Stimulated activated memory B cell treated with anti-CD40 and anti-IgM and Interleukin-4, amounts not matched to agents 10 μg/mL and 1 μg/mL and 100 μg/mL, for 72 hours (primary cell): Measurements from ENCODE around the gene NHSL1.

Experiments used
- ATAC-seq: fragments of 150-1000 bp; cut with Tn5 transposase; 2 replicates; pipeline ENCODE4 v1.10.0; 2021
- H3K27ac Mint-ChIP-seq: one replicate; pipeline ENCODE4 v1.8.0; 2022; ENCODE audit warnings: mild to moderate bottlenecking, mixed read lengths
- H3K27me3 Mint-ChIP-seq: one replicate; pipeline ENCODE4 v1.8.0; 2022; ENCODE audit warnings: mixed read lengths
- H3K36me3 Mint-ChIP-seq: one replicate; pipeline ENCODE4 v1.8.0; 2022; ENCODE audit warnings: mixed read lengths
- H3K4me1 Mint-ChIP-seq: one replicate; pipeline ENCODE4 v1.8.0; 2022; ENCODE audit warnings: mixed read lengths
- H3K4me3 Mint-ChIP-seq: one replicate; pipeline ENCODE4 v1.8.0; 2022; ENCODE audit warnings: mild to moderate bottlenecking, moderate library complexity, mixed read lengths
- H3K9me3 Mint-ChIP-seq: one replicate; pipeline ENCODE4 v1.8.0; 2022; ENCODE audit warnings: mixed read lengths

Gene NHSL1

DNA sequence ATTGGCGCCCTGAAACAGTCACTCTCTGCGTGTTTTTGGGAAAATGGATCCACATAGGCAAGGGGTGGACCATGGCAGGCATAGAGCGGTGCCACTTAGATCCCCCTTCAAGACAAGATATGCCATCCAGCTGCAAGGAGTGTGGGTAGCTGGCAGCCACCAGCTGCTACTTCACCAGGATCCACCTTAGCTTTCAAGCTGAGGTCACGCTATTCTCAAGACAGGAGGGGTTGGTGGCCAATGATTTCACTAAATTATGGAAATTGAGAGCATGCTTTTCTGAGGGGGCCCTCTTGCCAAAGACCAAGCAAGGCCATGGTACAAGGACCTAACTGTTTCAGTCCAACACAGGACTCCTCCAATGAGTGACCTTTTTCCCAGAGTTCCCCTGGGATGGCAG lies 78.9 kb downstream of the NHSL1 start:
- Mint-ChIP-seq H3K36me3 (peaks cover 35% of the 10 kb centered on the region), H3K9me3 (peaks cover 3% of the 10 kb centered on the region), H3K4me1 (no peaks in the 10 kb centered on the region), H3K27ac (no peak overlapping the region), H3K4me3 (no peak overlapping the region), H3K27me3 (no peaks in the 10 kb centered on the region)
- no peak for ATAC-seq

DNA sequence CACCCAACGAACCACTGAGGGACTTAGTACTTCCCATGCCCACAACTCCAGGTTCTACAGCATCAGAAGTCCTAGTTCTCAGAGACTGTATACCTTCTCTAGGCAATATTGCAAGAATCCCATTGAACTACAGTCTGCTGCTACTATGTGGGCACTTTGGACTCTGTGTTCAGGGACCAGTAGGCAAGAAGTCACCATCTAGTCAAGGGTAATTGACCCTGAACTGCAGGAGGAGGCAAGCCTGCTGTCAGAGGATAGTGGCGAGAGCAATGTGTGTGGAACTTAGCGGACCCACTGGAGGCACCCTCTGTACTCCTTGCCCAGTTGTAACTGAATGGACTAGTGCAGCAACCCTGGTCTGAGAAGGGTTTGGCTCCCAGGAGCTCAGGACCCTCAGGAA lies 79.5 kb downstream of the NHSL1 start:
- H3K9me3 Mint-ChIP-seq: peaks cover 3% of the 10 kb centered on the region
- no peak overlapping the region for H3K27ac Mint-ChIP-seq
- ATAC-seq: no peak
- H3K27me3 Mint-ChIP-seq: no peaks in the 10 kb centered on the region
- peaks cover 40% of the 10 kb centered on the region for H3K36me3 Mint-ChIP-seq
- no peak overlapping the region for H3K4me3 Mint-ChIP-seq
- no peaks in the 10 kb centered on the region for H3K4me1 Mint-ChIP-seq

DNA sequence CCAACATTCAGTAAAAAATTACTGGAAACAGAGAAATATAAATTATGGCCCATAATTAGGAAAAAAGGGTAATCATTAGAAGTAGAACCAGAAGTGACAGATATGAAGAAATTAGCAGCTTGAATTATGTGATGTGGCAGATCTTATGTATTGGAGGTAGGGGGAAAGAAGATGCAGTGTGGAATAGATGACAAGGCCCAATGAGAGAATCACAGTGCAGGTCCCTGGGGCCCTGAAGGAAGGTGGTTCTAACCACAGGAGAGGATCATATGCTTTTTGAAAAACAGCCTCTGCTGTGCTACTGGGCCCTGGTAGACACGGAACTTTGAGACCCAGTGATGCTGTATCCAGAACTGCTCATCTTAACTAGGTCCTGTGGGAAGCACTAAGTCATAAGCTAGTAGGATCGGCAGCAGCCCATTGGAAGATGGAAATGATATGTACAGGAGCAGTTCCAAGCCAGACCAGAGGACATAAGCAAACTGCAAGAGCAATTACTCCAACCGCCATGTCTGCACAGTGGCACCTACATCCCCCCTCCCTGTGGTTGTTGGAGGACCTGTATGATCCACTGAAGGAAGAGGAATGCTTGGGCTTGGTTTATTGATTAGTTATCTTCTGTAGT lies 81.1 kb downstream of the NHSL1 start:
- Mint-ChIP-seq H3K9me3 (peaks cover 3% of the 10 kb centered on the region), H3K36me3 (peaks cover 50% of the 10 kb centered on the region), H3K27ac (no peak overlapping the region), H3K4me1 (no peaks in the 10 kb centered on the region), H3K4me3 (no peak overlapping the region), H3K27me3 (no peaks in the 10 kb centered on the region)
- no peak for ATAC-seq

DNA sequence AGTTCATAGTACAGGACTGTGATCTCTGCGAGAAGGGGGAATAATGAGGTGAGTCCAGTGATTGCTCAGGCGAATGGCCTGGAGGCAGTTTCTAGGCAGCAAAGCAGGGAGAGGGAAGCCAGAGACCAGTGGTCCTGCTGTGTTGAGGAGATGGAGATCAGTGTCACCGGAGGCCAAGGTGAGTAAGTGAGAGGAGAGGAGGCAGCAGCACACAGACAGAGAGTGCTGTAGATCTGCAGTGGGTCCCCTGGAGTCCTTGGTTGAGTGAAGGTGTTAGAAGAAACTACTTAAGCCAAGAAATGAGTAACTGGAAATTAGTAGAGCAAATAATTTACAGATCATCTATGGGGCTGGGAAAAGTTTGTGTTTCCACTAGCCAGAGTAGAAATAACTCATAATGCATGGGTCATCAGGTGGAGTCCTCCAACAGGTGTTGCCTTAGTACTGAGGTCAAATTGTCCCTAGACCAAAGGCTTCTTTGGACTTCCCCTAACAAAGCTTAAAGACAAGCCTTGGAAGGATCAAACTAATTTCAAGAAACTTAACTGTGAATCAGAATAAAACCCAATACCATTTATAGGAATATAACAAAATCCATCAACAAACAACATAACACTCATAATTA lies 81.7 kb downstream of the NHSL1 start:
- Mint-ChIP-seq H3K4me1 (no peaks in the 10 kb centered on the region), H3K36me3 (peaks cover 51% of the 10 kb centered on the region), H3K27ac (no peak overlapping the region), H3K4me3 (no peak overlapping the region), H3K27me3 (no peaks in the 10 kb centered on the region), H3K9me3 (peaks cover 3% of the 10 kb centered on the region)
- peak; percentile 47 for ATAC-seq

DNA sequence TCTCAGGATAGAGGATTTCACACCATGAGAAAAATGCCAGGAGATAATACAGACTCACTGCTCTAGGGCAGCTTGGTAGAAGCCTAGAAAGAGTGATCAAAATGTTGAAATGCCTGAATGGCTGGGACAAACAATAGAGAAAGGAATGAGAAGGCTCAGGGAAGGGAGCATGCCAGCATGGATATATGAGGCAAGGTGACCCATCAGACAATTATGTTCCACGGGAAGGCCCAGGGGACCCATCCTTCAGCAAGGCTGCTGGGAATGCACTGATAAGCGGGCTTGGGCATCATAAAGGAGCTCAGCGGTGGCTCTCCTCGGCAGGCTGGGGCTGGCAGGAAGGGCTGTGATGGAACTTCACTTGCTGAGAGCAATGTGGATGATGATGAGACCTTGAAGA lies 83.1 kb downstream of the NHSL1 start:
- H3K4me1 Mint-ChIP-seq: peaks cover 4% of the 10 kb centered on the region

DNA sequence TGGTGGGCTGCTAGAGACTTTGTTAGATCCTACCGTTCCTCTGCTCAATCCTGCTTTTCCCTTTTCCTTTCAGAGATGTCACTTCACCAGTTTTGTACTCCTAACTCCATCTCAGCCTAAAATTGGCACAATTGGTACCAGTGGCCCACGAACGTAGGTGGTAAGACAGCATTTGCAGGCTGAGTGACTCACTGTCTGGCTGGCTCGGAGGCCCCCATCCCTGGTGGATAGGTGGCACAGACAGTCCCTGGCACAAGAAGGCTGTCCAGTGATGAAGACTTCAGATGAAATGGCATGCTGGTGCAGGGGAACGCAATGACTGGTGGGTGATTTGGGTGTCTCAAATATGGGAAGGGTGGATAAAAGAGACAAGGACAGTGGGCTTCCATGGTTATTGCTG lies 84.2 kb downstream of the NHSL1 start:
- Mint-ChIP-seq H3K27ac (no peak overlapping the region), H3K27me3 (no peaks in the 10 kb centered on the region), H3K9me3 (peaks cover 3% of the 10 kb centered on the region), H3K4me1 (peaks cover 8% of the 10 kb centered on the region), H3K36me3 (peaks cover 70% of the 10 kb centered on the region), H3K4me3 (no peak overlapping the region)
- ATAC-seq: no peak

More for the DNA sequence above, 83.1 kb downstream of the NHSL1 start:
- ATAC-seq: no peak
- H3K27me3 Mint-ChIP-seq: no peaks in the 10 kb centered on the region
- no peak overlapping the region for H3K27ac Mint-ChIP-seq
- H3K4me3 Mint-ChIP-seq: no peak overlapping the region
- peaks cover 61% of the 10 kb centered on the region for H3K36me3 Mint-ChIP-seq
- peaks cover 3% of the 10 kb centered on the region for H3K9me3 Mint-ChIP-seq

DNA sequence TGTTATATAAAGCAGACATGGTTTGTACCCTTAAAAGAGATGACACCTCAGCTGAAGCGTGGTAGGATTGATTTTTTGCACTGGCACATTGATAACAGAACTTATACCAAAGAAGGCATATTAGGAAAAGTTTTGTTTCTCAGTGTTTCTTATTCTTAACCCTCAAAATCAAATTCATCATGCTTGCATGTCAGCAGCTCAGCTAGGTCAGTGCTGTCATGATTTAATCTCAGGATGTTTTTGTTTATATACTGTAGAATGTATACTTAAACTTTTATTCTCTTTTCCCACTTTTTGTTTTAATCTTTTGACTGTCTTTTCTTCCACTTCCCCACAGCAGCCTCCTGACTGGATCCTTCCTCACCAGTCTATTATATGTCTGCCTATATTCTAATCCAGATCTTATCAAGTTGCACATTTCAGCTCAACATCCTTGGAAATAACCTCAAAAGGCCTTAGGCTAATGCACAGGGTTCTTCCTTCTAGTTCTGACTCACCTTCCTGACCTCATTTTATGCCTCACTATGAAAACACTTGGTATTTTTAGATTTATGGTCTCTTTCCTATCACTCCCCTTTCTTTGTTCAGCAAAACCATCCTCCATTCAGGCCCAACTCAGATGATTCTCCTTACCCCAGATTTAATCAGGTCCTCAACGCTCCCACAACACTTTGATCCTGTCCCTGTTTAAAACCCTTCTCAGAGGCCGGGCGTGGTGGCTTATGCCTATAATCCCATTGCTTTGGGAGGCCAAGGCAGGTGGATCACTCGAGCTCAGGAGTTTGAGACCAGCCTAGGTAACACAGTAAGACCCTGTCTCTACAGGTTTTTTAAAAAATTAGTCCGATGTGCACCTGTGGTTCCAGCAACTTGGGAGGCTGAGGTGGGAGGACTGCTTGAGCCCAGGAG lies 88.1 kb downstream of the NHSL1 start:
- no peaks in the 10 kb centered on the region for H3K27me3 Mint-ChIP-seq
- no peaks in the 10 kb centered on the region for H3K9me3 Mint-ChIP-seq
- H3K27ac Mint-ChIP-seq: no peak overlapping the region
- H3K4me3 Mint-ChIP-seq: no peak overlapping the region
- ATAC-seq: peak; percentile 55
- peaks cover 8% of the 10 kb centered on the region for H3K4me1 Mint-ChIP-seq
- H3K36me3 Mint-ChIP-seq: peaks cover 69% of the 10 kb centered on the region

DNA sequence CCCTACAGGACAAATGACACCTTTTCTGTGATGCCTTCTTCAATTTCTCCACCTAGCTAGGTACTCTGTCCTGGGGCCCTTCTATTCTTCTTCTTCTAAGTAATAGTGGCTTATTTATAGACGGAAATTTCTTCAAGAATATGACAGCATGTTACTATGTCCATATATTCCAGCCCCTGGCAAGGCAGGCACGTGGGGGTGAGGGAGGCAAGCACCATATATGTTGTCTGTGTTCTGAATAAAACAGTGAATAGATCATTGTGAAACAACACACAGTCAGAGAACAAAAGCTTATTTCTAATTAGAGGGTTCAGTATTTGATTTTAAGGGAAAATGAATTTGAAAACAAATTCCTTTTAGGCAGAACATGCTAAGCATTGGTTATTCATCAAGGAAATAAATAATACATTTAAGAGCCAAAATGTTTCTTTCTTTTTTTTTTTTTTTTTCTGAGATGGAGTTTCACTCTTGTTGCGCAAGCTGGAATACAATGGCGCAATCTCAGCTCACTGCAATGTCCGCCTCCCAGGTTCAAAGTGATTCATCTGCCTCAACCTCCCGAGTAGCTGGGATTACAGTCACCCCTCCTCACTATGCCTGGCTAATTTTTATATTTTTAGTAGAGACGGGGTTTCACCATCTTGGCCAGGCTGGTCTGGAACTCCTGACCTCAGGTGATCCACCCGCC lies 89.1 kb downstream of the NHSL1 start:
- Mint-ChIP-seq H3K4me1 (peaks cover 10% of the 10 kb centered on the region), H3K36me3 (peaks cover 64% of the 10 kb centered on the region), H3K27me3 (no peaks in the 10 kb centered on the region), H3K27ac (no peak overlapping the region), H3K9me3 (no peaks in the 10 kb centered on the region), H3K4me3 (no peak overlapping the region)
- ATAC-seq: no peak

DNA sequence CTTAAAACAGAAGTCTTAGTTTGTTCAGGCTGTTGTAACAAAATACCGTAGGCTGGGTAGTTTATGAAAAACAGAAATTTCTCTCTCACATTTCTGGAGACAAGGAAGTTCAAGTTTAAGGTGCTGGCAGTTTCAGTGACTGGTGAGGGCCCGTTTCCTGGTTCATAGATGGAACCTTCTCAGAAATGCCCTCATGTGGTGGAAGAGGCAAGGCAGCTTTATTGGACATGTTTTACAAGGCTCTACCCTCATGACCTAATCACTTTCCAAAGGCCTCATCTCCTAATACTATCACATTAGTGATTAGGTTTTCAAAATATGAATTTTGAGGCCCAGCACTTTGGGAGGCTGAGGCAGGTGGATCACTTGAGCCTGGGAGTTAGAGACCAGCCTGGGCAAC lies 92.9 kb downstream of the NHSL1 start:
- peaks cover 22% of the 10 kb centered on the region for H3K4me1 Mint-ChIP-seq
- no peak overlapping the region for H3K4me3 Mint-ChIP-seq
- no peak overlapping the region for H3K27ac Mint-ChIP-seq
- H3K36me3 Mint-ChIP-seq: peaks cover 42% of the 10 kb centered on the region
- H3K27me3 Mint-ChIP-seq: no peaks in the 10 kb centered on the region
- H3K9me3 Mint-ChIP-seq: no peaks in the 10 kb centered on the region
- no peak for ATAC-seq

DNA sequence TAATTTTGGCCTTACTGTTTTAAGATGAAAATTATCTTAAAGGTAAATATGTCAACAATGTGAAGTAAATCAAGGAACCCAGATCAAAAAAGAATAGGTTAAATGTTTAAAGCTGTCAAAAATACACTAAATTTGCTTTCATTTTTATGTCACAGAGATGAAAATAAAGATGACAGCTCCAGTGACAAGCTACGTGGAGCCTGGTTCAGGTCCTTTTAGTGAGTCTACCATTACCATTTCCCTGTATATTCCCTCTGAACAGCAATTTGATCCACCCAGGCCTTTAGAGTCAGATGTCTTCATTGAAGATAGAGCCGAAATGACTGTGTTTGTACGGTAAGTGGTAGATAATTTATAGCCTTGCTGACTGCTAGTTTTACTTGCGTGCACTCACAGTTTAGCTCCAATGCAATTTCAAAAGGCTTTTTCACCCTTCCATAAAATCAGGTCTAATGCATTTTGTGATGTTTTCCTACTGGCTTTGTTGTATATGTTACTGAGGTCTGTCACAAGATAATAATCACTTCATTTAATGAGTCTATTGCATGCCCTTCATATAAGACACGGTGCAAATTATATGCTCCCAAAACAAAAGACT lies 93.4 kb downstream of the NHSL1 start:
- Mint-ChIP-seq H3K27ac (no peak overlapping the region), H3K4me3 (no peak overlapping the region), H3K4me1 (peaks cover 16% of the 10 kb centered on the region), H3K9me3 (no peaks in the 10 kb centered on the region), H3K36me3 (peaks cover 37% of the 10 kb centered on the region), H3K27me3 (no peaks in the 10 kb centered on the region)
- no peak for ATAC-seq

DNA sequence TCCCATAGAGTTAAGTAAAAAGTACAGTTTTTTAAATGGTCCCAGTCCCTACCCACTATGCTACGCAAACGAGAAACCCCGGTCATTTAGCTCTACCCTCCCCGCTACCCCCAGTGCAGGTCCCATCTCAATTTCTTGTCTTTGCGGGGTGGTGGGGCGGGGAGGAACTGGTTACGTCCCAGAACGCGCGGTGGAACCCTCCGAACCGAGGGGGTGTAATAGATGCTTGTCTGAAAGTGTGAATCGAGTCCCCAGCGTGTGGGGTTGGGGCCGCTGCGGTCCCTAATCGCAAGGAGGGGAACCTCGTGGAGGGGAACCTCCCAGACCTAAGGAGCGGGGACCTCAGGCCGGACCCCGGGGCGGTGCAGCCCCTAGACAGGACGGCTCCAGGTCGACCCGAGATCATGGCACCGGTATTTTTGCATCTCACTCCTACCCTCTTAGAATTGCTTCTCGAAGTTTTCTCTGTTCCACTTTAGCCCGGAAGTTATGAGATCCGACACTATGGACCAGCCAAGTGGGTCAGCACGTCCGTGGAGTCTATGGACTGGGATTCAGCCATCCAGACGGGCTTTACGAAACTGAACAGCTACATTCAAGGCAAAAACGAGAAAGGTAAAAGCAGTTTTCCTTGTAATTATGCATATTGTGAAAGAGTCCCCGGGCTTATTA lies 94.5 kb downstream of the NHSL1 start:
- no peaks in the 10 kb centered on the region for H3K9me3 Mint-ChIP-seq
- peak overlapping the region; percentile 77 for H3K27ac Mint-ChIP-seq
- peak; percentile 51 for ATAC-seq
- H3K36me3 Mint-ChIP-seq: peaks cover 27% of the 10 kb centered on the region
- H3K27me3 Mint-ChIP-seq: no peaks in the 10 kb centered on the region
- H3K4me1 Mint-ChIP-seq: peaks cover 16% of the 10 kb centered on the region
- H3K4me3 Mint-ChIP-seq: peak overlapping the region; percentile 79

DNA sequence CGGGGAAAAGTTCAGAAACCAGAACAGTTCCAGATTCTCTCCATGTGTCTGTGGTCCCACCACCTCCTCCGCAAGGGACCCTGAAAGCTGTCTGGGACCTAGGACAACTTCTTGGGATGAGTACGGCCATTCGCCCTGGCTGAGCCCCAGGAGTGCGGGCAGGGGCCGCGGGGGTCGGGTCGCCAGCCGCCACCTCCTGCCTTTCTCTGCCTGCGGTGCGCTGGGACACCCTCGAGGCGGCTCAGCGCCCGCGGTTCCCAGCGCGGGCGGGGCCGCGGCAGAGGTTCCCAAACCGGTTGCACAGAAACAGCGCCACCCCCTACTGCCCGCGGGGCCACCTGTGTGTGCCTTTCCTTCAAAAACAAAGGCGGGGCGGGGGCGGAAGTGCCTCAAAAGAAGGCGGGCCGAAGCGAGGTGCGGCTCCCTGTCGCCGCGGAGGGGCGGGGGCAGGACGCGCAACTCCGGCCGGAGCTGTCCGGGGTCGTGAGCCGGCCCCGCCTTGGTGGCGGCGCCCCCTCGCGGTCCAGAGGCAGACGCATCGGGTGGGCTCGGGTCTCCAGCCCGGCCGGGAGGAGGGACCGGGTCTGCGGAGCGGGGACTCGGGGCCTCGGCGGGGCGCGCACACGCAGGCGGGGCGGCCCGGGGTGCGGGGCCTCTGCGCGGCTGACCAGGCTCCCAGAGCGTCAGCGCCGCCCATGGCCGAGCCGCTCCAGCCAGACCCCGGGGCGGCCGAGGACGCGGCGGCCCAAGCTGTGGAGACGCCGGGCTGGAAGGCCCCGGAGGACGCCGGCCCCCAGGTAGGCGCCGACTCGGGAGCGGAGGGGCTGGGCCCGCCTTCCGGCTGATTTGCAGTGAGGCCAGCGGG lies 95.3 kb downstream of the NHSL1 start, which contains the start of gene HEBP2:
Gene HEBP2, plus strand, starts transcription at position 423 of the 865 bp plus-strand sequence. Its CDS starts 273 bp downstream, at position 696.
- Mint-ChIP-seq H3K36me3 (peaks cover 19% of the 10 kb centered on the region), H3K4me3 (peak within 1 kb of the TSS; percentile 79), H3K4me1 (peaks cover 16% of the 10 kb centered on the region), H3K9me3 (no peaks in the 10 kb centered on the region), H3K27me3 (no peaks in the 10 kb centered on the region), H3K27ac (peak within 1 kb of the TSS; percentile 77)
- ATAC-seq: peak; percentile 94

DNA sequence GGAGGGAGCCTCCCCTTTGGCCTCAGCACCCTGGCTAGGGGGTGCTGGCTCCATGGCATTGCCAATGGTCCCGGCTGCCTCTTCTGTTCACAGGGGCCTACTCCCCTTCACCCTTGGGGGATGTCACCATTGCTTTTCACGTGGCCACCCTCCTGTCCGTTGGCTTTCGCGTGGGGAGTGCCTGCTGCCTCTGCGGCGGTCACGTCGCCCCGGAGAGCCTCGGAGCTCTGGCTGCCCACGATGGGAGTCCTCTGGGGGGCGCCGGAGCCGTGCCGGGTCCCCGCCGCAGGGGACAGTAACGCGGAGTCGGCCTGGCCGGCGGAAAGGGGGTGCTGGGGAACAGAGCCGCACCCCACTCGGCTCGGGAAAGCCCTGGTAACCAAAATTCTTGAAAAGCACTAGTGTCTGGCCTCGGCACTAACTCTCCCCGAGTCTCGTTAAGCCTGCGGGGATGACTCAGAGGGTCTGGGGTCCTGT lies 95.9 kb downstream of the NHSL1 start:
- Mint-ChIP-seq H3K4me1 (peaks cover 16% of the 10 kb centered on the region), H3K9me3 (no peaks in the 10 kb centered on the region), H3K4me3 (peak overlapping the region; percentile 79), H3K27ac (peak overlapping the region; percentile 77), H3K27me3 (no peaks in the 10 kb centered on the region), H3K36me3 (peaks cover 13% of the 10 kb centered on the region)
- ATAC-seq: peak; percentile 39
